Fibroblast of the aortic adventitia (primary cell): ENCODE data around the gene TREML1. TPM values are rescaled to one million over a fixed set of nuclear protein-coding genes. Genes with fewer than 3 reads are reported as not detected.
A peak's percentile ranks its signal among the peaks of the same experiment; 100 is the strongest.

Experiments used
- DNase-seq: peaks from one replicate; pipeline ENCODE4 v3.0.0-alpha.2; 2010; ENCODE audit warnings: low read depth
- H3K4me3 ChIP-seq: 2 replicates; pipeline ENCODE4 v1.5.1; 2011; ENCODE audit warnings: low read depth, mild to moderate bottlenecking, control low read depth, low read length, moderate library complexity
- CTCF ChIP-seq: IDR thresholded peaks from 2 replicates; pipeline ENCODE4 v1.5.1; 2011; ENCODE audit warnings: mild to moderate bottlenecking, low read length, control low read depth, inconsistent platforms; ENCODE audit not compliant: insufficient read depth
- total RNA-seq: library from RNA; depleted of rRNA; stranded (reverse); fragments of >200 nt; gene quantifications from 2 replicates; pipeline ENCODE4 v1.2.3, GENCODE V29; 2012; ENCODE audit warnings: low replicate concordance

Gene TREML1
- total RNA-seq, 1 donor: not detected

GRCh38 chr6:41167173-41167963 is 13.2 kb upstream of the TREML1 start:
- no peak for TF ChIP-seq CTCF
- DNase-seq: peak; percentile 6
- no peak overlapping the region for H3K4me3 ChIP-seq

GRCh38 chr6:41164551-41165120 is 10.5 kb upstream of the TREML1 start:
- no peak for TF ChIP-seq CTCF
- no peak for DNase-seq
- no peak overlapping the region for H3K4me3 ChIP-seq

- no peak for DNase-seq
- H3K4me3 ChIP-seq: no peak overlapping the region
- TF ChIP-seq CTCF: no peak
These were observed 9.2 kb upstream of the TREML1 start for GRCh38 chr6:41163419-41163717.

- TF ChIP-seq CTCF: no peak
- DNase-seq: no peak
- H3K4me3 ChIP-seq: no peak within 1 kb of the TSS
These were observed 8.7 kb upstream of the TREML1 start, which contains the start of gene TREM2 for GRCh38 chr6:41162687-41163418. TSS of gene TREM2 (minus strand) at chr6:41163116. CDS start at chr6:41163082, 34 bp downstream.

GRCh38 chr6:41161851-41162552 is 7.9 kb upstream of the TREML1 start:
- TF ChIP-seq CTCF: no peak
- H3K4me3 ChIP-seq: no peak overlapping the region
- no peak for DNase-seq

GRCh38 chr6:41161380-41161779 is 7.2 kb upstream of the TREML1 start:
- no peak for DNase-seq
- TF ChIP-seq CTCF: no peak
- H3K4me3 ChIP-seq: no peak overlapping the region
